SU-DHL-6 (cell line): ENCODE measurements around the gene LYZL1.

Source experiments
- H2AFZ ChIP-seq: fragments of 200-600 bp; sonication (generic); 2 replicates; pipeline ENCODE4 v1.6.1; 2014; ENCODE audit warnings: low read depth, mild to moderate bottlenecking, moderate library complexity, mixed read lengths, antibody characterized with exemption, low read length; ENCODE audit not compliant: severe bottlenecking
- H3F3A ChIP-seq: fragments of 200-600 bp; shearing (Covaris generic); 2 replicates; pipeline ENCODE4 v1.6.0; 2016; ENCODE audit warnings: antibody characterized with exemption, mild to moderate bottlenecking; ENCODE audit not compliant: insufficient read depth
- H3K27ac ChIP-seq: fragments of 200-600 bp; sonication (generic); 2 replicates; pipeline ENCODE4 v1.5.1; 2016; ENCODE audit warnings: low read depth, mild to moderate bottlenecking, low read length, moderate library complexity, mixed read lengths
- H3K27me3 ChIP-seq: fragments of 200-600 bp; sonication (generic), shearing (Covaris generic); 2 replicates; pipeline ENCODE4 v1.6.0; 2014; ENCODE audit warnings: mild to moderate bottlenecking, low read length
- H3K36me3 ChIP-seq: fragments of 200-600 bp; sonication (generic); 2 replicates; pipeline ENCODE4 v1.6.1; 2014; ENCODE audit warnings: mild to moderate bottlenecking, low read length, mixed read lengths
- H3K4me2 ChIP-seq: fragments of 300-600, 200-600 bp; shearing (Covaris generic), sonication (generic); 2 replicates; pipeline ENCODE4 v1.6.0; 2014; ENCODE audit warnings: low read length, low read depth, mild to moderate bottlenecking; ENCODE audit not compliant: poor library complexity, severe bottlenecking
- H3K4me3 ChIP-seq: fragments of 200-600 bp; sonication (generic); 2 replicates; pipeline ENCODE4 v1.5.1; 2014; ENCODE audit warnings: antibody characterized with exemption, low read length, mild to moderate bottlenecking, mixed read lengths; ENCODE audit not compliant: insufficient read depth, poor library complexity, severe bottlenecking
- H3K79me2 ChIP-seq: fragments of 200-600 bp; sonication (generic); 2 replicates; pipeline ENCODE4 v1.6.1; 2014; ENCODE audit warnings: mild to moderate bottlenecking, low read length, moderate library complexity; ENCODE audit not compliant: insufficient read depth
- H3K9ac ChIP-seq: fragments of 200-600 bp; sonication (generic); 2 replicates; pipeline ENCODE4 v1.7.0; 2014; ENCODE audit warnings: mild to moderate bottlenecking, low read length
- H3K9me2 ChIP-seq: fragments of 200-600 bp; sonication (generic); replicated peaks from 2 replicates; pipeline ENCODE4 v1.6.1; 2014; ENCODE audit warnings: low read length; ENCODE audit not compliant: insufficient read depth
- H3K9me3 ChIP-seq: fragments of 200-600 bp; sonication (generic); 2 replicates; pipeline ENCODE4 v1.6.1; 2014; ENCODE audit warnings: low read length, mixed read lengths; ENCODE audit not compliant: insufficient read depth
- H4K20me1 ChIP-seq: fragments of 200-600 bp; sonication (generic); 2 replicates; pipeline ENCODE4 v1.6.1; 2014; ENCODE audit warnings: low read depth, mild to moderate bottlenecking, antibody characterized with exemption, low read length, moderate library complexity, mixed read lengths
- EZH2phosphoT487 ChIP-seq: fragments of 200-600 bp; sonication (generic), shearing (Covaris generic); conservative IDR thresholded peaks from 2 replicates; pipeline ENCODE4 v1.6.1; 2018; ENCODE audit warnings: mild to moderate bottlenecking, antibody characterized with exemption, low read length, moderate library complexity, mixed read lengths
- TF ChIP-seq, protein P1 (sequence below): fragments of 200-600 bp; sonication (generic); IDR thresholded peaks from one replicate; pipeline ENCODE4 v1.5.1; 2017; ENCODE audit warnings: antibody characterized with exemption, mild to moderate bottlenecking, low read length, moderate library complexity; ENCODE audit not compliant: insufficient read depth, poor library complexity, severe bottlenecking

The LYZL1 gene

DNA sequence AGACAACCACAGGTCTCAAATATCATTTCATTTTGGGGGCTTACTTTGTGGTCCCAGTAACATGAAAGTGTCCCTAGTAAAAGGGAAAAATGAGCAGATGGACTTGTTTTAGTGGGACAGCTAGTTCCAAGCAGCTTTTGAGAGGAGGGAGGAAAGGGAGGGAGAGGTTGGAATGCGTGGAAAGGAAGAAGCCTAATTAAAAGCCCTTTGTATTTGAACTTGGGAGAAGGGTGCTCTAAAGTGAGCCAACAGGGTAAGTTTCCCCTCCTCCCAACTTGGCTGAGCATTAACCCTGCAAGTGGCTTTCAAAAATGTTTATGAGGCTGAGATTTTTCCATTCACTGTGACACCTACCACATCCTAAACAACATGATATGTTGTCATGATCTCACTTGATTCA, 38.8 kb upstream of the LYZL1 start:
- Histone ChIP-seq H3K9me2 (no peaks in the 10 kb centered on the region), H3K79me2 (no peaks in the 10 kb centered on the region), H3K9ac (no peak overlapping the region), H4K20me1 (no peaks in the 10 kb centered on the region), H3K4me2 (no peak overlapping the region), H3K27ac (no peak overlapping the region), H3K9me3 (no peaks in the 10 kb centered on the region), H3K27me3 (no peaks in the 10 kb centered on the region), H3K36me3 (no peaks in the 10 kb centered on the region), H3F3A (no peaks in the 10 kb centered on the region), H2AFZ (no peak overlapping the region), H3K4me3 (no peak overlapping the region)
- TF ChIP-seq, protein P1, sequence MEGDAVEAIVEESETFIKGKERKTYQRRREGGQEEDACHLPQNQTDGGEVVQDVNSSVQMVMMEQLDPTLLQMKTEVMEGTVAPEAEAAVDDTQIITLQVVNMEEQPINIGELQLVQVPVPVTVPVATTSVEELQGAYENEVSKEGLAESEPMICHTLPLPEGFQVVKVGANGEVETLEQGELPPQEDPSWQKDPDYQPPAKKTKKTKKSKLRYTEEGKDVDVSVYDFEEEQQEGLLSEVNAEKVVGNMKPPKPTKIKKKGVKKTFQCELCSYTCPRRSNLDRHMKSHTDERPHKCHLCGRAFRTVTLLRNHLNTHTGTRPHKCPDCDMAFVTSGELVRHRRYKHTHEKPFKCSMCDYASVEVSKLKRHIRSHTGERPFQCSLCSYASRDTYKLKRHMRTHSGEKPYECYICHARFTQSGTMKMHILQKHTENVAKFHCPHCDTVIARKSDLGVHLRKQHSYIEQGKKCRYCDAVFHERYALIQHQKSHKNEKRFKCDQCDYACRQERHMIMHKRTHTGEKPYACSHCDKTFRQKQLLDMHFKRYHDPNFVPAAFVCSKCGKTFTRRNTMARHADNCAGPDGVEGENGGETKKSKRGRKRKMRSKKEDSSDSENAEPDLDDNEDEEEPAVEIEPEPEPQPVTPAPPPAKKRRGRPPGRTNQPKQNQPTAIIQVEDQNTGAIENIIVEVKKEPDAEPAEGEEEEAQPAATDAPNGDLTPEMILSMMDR: no peak
- no peak for TF ChIP-seq EZH2phosphoT487

DNA sequence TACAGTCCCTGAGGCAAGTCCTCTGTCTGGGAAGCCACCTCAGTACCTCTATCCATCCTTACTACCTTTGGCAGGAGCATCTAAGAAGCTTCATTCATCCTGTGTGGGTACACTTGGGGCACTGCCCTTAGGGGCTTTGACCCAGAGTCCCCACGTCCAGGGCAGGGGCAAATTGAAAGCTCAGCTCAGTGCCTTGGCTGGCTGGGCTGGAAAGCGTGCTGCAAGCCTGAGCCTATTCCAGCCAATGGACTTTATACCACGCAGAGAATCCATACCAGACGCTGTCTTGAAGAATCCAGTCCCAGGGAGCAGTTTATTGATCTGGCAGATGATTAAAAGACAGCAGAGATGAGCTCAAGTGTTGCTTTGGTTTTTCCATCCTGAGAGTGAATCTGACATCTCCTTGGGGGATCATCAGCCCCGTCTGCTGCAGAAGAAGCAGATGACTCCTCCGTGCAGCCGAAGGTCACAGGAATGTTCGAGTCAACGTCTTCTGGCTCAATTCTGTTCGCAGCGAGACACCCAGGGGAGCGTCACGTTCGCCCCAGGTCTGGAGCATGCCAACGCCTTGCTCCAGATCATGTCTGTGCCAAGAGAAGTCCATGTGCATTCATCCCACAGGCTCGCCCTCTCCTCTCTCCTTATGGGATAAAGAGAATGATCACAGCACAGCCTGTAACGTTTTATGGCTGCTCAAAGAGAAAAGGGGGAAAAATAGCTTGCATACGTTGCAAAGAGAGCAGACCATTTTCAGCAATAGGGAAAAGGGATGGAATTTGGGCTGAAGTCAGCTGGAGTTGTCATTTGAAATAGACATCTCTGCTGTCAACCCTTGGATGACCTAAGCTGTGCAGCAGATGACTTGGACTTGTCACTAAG, 35.8 kb upstream of the LYZL1 start:
- Histone ChIP-seq H3K27me3 (no peaks in the 10 kb centered on the region), H3K9me2 (no peaks in the 10 kb centered on the region), H3K4me2 (no peak overlapping the region), H4K20me1 (no peaks in the 10 kb centered on the region), H2AFZ (no peak overlapping the region), H3K9ac (no peak overlapping the region), H3K4me3 (no peak overlapping the region), H3K36me3 (no peaks in the 10 kb centered on the region), H3K9me3 (no peaks in the 10 kb centered on the region), H3K27ac (no peak overlapping the region), H3F3A (no peaks in the 10 kb centered on the region), H3K79me2 (no peaks in the 10 kb centered on the region)
- TF ChIP-seq EZH2phosphoT487: no peak
- TF ChIP-seq, protein P1: no peak

DNA sequence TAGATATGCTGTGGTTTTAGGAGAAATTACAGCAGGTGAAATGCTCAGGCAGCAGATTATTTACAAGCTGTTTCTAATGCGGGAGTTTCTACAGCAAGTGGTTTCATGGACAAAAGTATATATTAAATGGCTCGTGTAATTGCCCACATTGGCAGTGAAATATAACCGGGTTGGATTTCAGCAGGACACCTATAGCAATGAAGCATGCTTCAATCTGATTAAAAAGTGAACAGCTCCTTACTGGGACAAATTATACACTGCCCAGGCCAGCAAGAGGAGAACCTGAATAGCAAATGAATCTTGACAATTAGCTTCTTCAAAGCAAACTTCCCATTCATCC, 35.2 kb upstream of the LYZL1 start:
- Histone ChIP-seq H3K9me3 (no peaks in the 10 kb centered on the region), H3F3A (no peaks in the 10 kb centered on the region), H3K4me3 (no peak overlapping the region), H3K27ac (no peak overlapping the region), H3K36me3 (no peaks in the 10 kb centered on the region), H3K27me3 (no peaks in the 10 kb centered on the region), H2AFZ (no peak overlapping the region), H3K9ac (no peak overlapping the region), H3K4me2 (no peak overlapping the region), H3K9me2 (no peaks in the 10 kb centered on the region), H3K79me2 (no peaks in the 10 kb centered on the region), H4K20me1 (no peaks in the 10 kb centered on the region)
- TF ChIP-seq, protein P1: no peak
- no peak for TF ChIP-seq EZH2phosphoT487
